SJSA1 (cell line): ENCODE measurements around the gene TAOK2. TPM values are rescaled to one million over a fixed set of nuclear protein-coding genes. Genes with fewer than 3 reads are reported as not detected.

ENCODE experiments used
- DNase-seq, 2 experiments: peaks; one replicate each; pipeline ENCODE4 v3.0.0-alpha.2; 2015 to 2020; ENCODE audit warnings: low spot score in 2 of 2, low read depth in 1 of 2
- H3K27ac ChIP-seq: fragments of 250-450 bp; sonication (Bioruptor Pico); 2 replicates; pipeline ENCODE4 v1.5.1; 2020; ENCODE audit warnings: mild to moderate bottlenecking, moderate library complexity
- H3K27me3 ChIP-seq: fragments of 250-450 bp; sonication (Bioruptor Pico); replicated peaks from 2 replicates; pipeline ENCODE4 v1.5.1; 2020; ENCODE audit warnings: mild to moderate bottlenecking, moderate library complexity
- H3K36me3 ChIP-seq: fragments of 250-450 bp; sonication (Bioruptor Pico); 2 replicates; pipeline ENCODE4 v1.5.1; 2020; ENCODE audit warnings: mild to moderate bottlenecking
- H3K4me1 ChIP-seq: fragments of 250-450 bp; sonication (Bioruptor Pico); replicated peaks from 2 replicates; pipeline ENCODE4 v1.6.1; 2021; ENCODE audit warnings: mild to moderate bottlenecking
- H3K4me3 ChIP-seq: fragments of 250-450 bp; sonication (Bioruptor Pico); 2 replicates; pipeline ENCODE4 v1.5.1; 2020; ENCODE audit warnings: mild to moderate bottlenecking
- H3K9me3 ChIP-seq: fragments of 250-450 bp; sonication (Bioruptor Pico); replicated peaks from 2 replicates; pipeline ENCODE4 v1.5.1; 2020; ENCODE audit warnings: mild to moderate bottlenecking
- total RNA-seq: library from RNA; depleted of rRNA; stranded (reverse); fragments of >200 nt; shearing (Covaris generic); gene quantifications from 2 replicates; pipeline ENCODE4 v1.2.3, GENCODE V29; 2014

The TAOK2 gene
- total RNA-seq, 1 experiment from 2014 or later: 65.8 TPM

GRCh38 chr16:29996766-29997250, 23.1 kb downstream of the TAOK2 start:
- Histone ChIP-seq H3K9me3 (no peaks in the 10 kb centered on the region), H3K27me3 (no peaks in the 10 kb centered on the region), H3K4me3 (peak overlapping the region; percentile 55), H3K27ac (no peak overlapping the region), H3K36me3 (peaks cover 76% of the 10 kb centered on the region), H3K4me1 (peaks cover 22% of the 10 kb centered on the region)
- DNase-seq: no peak

GRCh38 chr16:29999605-30000004, 25.9 kb downstream of the TAOK2 start:
- H3K36me3 ChIP-seq: peaks cover 62% of the 10 kb centered on the region
- H3K27me3 ChIP-seq: no peaks in the 10 kb centered on the region
- H3K9me3 ChIP-seq: no peaks in the 10 kb centered on the region
- no peak for DNase-seq
- H3K4me3 ChIP-seq: no peak overlapping the region
- H3K27ac ChIP-seq: no peak overlapping the region
- peaks cover 16% of the 10 kb centered on the region for H3K4me1 ChIP-seq

- H3K27me3 ChIP-seq: no peaks in the 10 kb centered on the region
- no peak for DNase-seq
- H3K4me1 ChIP-seq: peaks cover 5% of the 10 kb centered on the region
- peaks cover 61% of the 10 kb centered on the region for H3K36me3 ChIP-seq
- no peak overlapping the region for H3K4me3 ChIP-seq
- no peaks in the 10 kb centered on the region for H3K9me3 ChIP-seq
- no peak overlapping the region for H3K27ac ChIP-seq
Observed at GRCh38 chr16:30000735-30001631, 27.3 kb downstream of the TAOK2 start.

GRCh38 chr16:30002614-30003346, 29.1 kb downstream of the TAOK2 start:
- Histone ChIP-seq H3K27ac (no peak overlapping the region), H3K4me1 (no peaks in the 10 kb centered on the region), H3K36me3 (peaks cover 48% of the 10 kb centered on the region), H3K27me3 (no peaks in the 10 kb centered on the region), H3K9me3 (no peaks in the 10 kb centered on the region), H3K4me3 (no peak overlapping the region)
- no peak for DNase-seq

- no peak for DNase-seq
- H3K27ac ChIP-seq: no peak overlapping the region
- H3K4me1 ChIP-seq: no peaks in the 10 kb centered on the region
- no peak overlapping the region for H3K4me3 ChIP-seq
- H3K9me3 ChIP-seq: no peaks in the 10 kb centered on the region
- H3K27me3 ChIP-seq: no peaks in the 10 kb centered on the region; the same call in 1 of the 2 replicates
- H3K36me3 ChIP-seq: peaks cover 42% of the 10 kb centered on the region
Observed at GRCh38 chr16:30003670-30004423, 30.2 kb downstream of the TAOK2 start.

GRCh38 chr16:30004424-30004776, 30.7 kb downstream of the TAOK2 start:
- H3K27ac ChIP-seq: no peak overlapping the region
- H3K4me3 ChIP-seq: no peak overlapping the region
- H3K27me3 ChIP-seq: no peaks in the 10 kb centered on the region; the same call in 1 of the 2 replicates
- peaks cover 40% of the 10 kb centered on the region for H3K36me3 ChIP-seq
- no peaks in the 10 kb centered on the region for H3K4me1 ChIP-seq
- no peak for DNase-seq
- no peaks in the 10 kb centered on the region for H3K9me3 ChIP-seq

- Histone ChIP-seq H3K27me3 (peaks cover under 1% of the 10 kb centered on the region), H3K9me3 (no peaks in the 10 kb centered on the region), H3K4me3 (no peak overlapping the region), H3K27ac (no peak overlapping the region), H3K36me3 (peaks cover 36% of the 10 kb centered on the region), H3K4me1 (no peaks in the 10 kb centered on the region)
- DNase-seq: no peak
Observed at GRCh38 chr16:30004811-30005242, 31.2 kb downstream of the TAOK2 start.

- Histone ChIP-seq H3K27ac (no peak overlapping the region), H3K4me3 (no peak overlapping the region), H3K9me3 (no peaks in the 10 kb centered on the region), H3K27me3 (peaks cover 7% of the 10 kb centered on the region), H3K36me3 (peaks cover 31% of the 10 kb centered on the region), H3K4me1 (no peaks in the 10 kb centered on the region)
- DNase-seq: peak in 1 of 2 experiments; percentile 42
Observed at GRCh38 chr16:30005341-30006094, 31.9 kb downstream of the TAOK2 start.

GRCh38 chr16:30006095-30006473, 32.4 kb downstream of the TAOK2 start:
- Histone ChIP-seq H3K36me3 (peaks cover 25% of the 10 kb centered on the region), H3K27me3 (peaks cover 11% of the 10 kb centered on the region), H3K4me1 (no peaks in the 10 kb centered on the region), H3K9me3 (no peaks in the 10 kb centered on the region), H3K4me3 (no peak overlapping the region), H3K27ac (no peak overlapping the region)
- no peak for DNase-seq

- H3K4me1 ChIP-seq: no peaks in the 10 kb centered on the region
- H3K9me3 ChIP-seq: no peaks in the 10 kb centered on the region
- no peak overlapping the region for H3K27ac ChIP-seq
- peaks cover 20% of the 10 kb centered on the region for H3K36me3 ChIP-seq
- DNase-seq: no peak
- no peak overlapping the region for H3K4me3 ChIP-seq
- peaks cover 16% of the 10 kb centered on the region for H3K27me3 ChIP-seq
Observed at GRCh38 chr16:30006659-30007377, 33.1 kb downstream of the TAOK2 start.

GRCh38 chr16:30007378-30007895, 33.8 kb downstream of the TAOK2 start:
- no peak for DNase-seq
- Histone ChIP-seq H3K27me3 (peaks cover 20% of the 10 kb centered on the region), H3K4me3 (no peak overlapping the region), H3K9me3 (no peaks in the 10 kb centered on the region), H3K27ac (no peak overlapping the region), H3K4me1 (no peaks in the 10 kb centered on the region), H3K36me3 (peaks cover 18% of the 10 kb centered on the region)

- Histone ChIP-seq H3K4me3 (no peak overlapping the region), H3K4me1 (no peaks in the 10 kb centered on the region), H3K36me3 (peaks cover 12% of the 10 kb centered on the region), H3K27me3 (peaks cover 20% of the 10 kb centered on the region), H3K27ac (no peak overlapping the region), H3K9me3 (no peaks in the 10 kb centered on the region)
- no peak for DNase-seq
Observed at GRCh38 chr16:30009085-30009862, 35.6 kb downstream of the TAOK2 start.
